Stimulated activated CD4-positive, alpha-beta T cell treated with anti-CD3 and anti-CD28 coated beads, Interleukin-12 subunit alpha, Interleukin-12 subunit beta, amount 100 ng/mL, for 48 hours (primary cell): ENCODE results near the gene KAT2A.
A peak's percentile ranks its signal among the peaks of the same experiment; 100 is the strongest.
"Not testable (repeated sequence)": the region's sequence is repeated elsewhere in the genome, so short reads cannot be mapped to it uniquely, and the experiment has no call there.

ENCODE experiments used
- DNase-seq, 3 donors: peaks; one replicate each; pipeline ENCODE4 v3.0.0-alpha.2; 2020; ENCODE audit warnings: low read depth in 2 of 3, low spot score in 1 of 3

Gene KAT2A

DNA sequence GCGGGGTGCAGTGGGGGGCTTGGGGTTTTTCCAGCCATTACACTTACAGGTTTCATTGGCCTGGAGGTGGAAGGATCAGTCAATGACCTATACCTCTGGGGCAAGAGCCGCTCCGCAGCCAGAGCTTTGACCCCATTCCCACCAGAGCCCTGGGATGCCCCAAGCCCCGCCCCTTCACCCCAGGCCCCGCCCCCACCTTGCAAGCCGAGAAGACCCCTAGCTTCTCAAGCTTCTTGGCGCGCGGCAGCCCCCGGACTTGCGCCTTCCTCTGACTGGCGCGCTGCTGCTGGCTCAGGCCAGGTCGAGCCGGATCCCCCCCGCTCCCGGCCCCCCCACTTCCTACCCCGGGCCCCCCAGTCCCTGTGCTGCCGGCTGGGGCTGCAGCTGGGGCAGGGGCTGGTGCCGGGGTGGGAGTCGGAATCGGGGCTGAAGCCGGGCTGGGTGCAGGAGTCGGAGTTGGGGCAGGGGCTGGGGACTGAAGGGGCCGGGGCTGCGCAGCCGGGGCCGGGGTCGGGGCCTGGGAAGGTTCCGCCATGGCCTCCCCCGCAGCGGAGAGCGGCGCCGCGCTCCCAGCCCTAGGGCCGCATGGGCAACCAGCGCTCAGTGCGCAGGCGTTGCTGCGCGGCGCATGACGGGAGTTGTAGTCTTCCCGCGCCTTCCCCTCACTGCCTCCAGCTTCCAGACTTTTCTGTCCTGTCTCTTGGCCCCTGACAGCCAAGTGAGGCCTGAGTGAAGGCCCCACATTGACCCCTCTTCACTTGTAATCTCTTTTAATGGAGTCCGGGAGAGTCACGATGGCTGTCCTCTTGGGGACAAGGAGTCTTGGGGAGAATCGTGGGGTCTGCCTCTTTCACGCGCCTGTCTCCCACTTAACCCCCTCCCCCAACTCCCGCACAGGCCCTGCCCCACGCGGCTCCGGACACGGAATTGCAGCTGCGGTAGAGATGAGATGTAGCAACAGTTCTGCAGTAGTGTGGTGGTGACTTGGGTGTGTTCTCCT lies at the start of gene KAT2A:
KAT2A (minus strand) TSS at position 598 of the 1,000 bp plus-strand sequence; CDS start at position 535, 63 bp downstream.
- DNase-seq = peak; percentile 56 to 72 (median 59)

DNA sequence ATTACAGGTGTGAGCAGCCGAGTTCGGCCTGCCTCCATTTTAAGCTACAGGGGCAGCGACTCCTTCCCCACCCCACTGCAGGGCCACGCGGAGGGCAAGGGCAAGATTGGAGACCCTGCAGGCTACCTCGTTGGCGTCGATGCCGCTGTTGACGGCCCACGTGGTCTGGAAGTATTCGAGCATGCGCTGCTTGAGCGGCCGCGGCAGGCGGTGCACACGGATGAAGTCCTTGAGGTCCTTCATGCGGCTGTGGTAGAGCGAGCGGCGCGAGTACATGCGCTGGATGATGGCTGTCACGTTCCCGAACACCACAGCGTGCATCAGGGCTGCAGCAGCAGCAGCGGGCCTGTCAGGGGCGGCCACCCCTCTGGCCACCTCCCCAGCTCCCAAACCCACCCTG lies 48.2 kb upstream of the KAT2A start:
- no peak for DNase-seq

DNA sequence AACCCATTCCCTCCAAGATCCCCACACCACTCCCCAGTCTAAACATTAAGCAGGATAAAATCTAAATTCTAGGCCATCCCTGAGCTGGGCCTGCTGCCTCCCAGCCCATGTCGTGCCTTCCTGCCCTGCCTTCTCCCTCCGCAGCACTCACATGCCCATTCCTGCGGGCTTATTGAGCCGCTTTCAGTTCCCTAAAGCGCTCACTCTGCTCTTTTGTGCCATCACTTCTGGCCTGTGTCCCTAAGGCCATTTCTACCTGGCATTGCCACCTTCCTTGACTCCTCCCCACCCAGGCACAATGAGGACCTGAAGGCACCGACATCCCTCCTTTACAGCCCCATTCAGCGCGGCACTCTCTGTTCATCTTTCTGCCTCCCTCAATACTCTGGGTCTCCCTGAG lies 46.6 kb upstream of the KAT2A start:
- no peak for DNase-seq

DNA sequence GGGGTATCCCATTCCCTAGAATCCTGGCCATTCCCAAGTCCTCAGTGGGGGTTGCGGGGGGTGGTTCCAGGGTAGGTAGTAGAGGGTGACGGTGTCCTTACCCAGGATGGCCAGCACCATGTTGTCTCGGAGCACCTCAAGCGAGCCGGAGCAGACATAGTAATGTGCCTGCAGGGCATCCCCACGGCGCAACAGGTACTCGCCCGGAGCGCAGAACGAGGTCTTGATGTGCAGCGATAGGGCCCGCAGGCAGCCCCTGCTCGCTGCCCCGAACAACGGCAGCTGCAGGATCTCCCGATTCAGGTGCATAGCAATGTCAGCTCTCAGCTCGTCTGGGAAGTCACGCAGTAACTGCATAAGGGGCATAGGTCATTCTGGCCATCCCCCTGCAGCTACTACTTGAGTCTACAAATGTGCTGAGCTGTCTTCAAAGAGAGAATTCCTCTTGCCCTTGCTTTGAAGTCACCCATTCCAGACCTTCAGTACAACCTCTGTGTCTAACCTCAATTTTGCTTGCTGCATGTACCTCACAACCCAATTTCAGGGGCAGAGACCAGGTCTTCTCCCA lies 45.1 kb upstream of the KAT2A start:
- no peak for DNase-seq

DNA sequence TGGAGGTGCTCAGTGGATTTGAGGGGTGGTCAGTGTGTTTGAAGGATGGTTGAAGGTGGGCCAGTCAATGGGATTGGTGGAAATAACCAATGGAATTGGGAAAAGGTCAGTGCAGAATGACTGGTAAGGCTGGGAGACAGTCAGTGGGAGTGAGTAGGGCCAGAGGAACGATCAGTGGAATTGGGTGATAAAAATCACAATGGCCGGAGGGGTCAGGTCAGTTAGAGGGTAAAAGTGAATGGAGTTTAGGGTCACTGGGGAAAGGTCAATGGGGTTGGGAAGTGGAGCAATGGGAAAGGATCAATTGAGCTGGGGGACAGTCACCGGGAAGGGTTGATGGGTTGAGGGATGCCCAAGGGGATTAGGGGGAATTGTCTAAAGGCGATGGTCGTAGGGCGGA lies 44.6 kb upstream of the KAT2A start:
- DNase-seq = no peak

DNA sequence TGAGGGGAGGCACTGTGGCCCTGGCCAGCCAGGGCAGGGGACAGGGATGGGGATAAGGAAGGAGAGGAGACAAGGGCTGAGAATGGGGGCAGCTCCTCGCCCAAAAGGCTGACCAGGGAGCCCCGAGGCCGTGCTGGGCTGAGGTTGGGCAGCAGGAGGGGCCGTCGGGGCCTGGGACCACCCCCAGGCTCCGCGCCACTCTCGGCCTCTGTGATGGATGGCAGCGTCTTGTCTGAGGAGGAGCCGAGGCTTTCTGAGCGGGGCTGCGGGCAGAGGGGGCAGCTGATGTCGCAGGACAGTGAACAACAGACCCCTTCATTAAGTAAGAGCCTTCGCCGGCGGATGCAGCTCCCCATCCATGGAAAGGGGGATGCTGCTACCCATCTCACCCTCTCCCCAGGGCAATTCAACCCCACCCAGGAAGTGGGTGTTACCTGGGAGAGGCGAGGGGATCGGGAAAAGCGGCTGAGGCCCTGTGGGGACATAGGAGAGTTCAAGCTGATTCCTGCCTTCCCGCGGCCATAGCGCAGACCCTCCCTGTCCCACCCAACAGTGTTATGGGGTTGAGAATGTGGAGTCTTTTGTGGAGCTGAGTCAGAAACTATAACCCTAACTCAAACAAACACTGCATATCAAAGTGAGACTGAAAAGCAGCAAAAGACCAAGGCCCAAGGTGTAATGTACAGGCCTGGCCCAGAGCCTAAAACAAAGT lies 42.7 kb upstream of the KAT2A start:
- no peak for DNase-seq

DNA sequence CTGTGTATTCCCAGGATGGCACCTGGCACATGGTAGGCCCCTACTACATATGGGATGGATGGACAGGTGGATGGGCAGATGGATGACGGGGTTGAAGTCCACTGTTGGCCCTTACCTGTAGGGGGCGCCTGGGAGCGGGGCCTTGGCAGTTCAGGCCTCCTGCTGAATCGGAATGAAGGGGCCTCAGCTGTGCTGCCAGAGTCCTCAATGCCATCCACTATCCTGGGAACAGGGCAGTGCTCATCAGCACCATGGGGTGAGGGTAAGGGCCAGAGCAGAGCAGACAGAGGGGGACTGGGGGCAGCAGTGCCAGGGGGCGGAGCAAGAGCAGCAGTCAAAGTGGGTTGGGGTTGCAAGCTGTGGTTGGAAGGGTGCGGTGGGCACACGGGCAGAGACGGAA lies 41.9 kb upstream of the KAT2A start:
- DNase-seq = peak; percentile 33 to 55 (median 51)

DNA sequence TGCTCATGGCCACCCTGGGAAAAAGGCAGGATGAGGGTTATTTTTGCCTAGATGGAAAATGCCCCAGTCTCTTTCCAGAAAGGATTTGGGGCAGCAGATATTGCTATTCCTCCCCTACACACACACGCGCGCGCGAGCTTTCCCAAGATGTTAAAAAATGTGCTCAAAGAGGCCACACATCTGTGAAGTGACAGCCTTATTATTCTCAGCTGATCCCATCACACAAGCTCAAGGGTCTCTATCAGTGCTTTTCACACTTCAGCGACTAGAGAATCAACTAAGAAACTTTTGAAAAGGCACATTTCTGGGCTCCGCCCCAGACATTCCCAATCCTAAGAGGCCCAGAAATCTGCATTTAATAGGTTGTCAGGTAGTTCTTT lies 39.4 kb upstream of the KAT2A start:
- no peak for DNase-seq

DNA sequence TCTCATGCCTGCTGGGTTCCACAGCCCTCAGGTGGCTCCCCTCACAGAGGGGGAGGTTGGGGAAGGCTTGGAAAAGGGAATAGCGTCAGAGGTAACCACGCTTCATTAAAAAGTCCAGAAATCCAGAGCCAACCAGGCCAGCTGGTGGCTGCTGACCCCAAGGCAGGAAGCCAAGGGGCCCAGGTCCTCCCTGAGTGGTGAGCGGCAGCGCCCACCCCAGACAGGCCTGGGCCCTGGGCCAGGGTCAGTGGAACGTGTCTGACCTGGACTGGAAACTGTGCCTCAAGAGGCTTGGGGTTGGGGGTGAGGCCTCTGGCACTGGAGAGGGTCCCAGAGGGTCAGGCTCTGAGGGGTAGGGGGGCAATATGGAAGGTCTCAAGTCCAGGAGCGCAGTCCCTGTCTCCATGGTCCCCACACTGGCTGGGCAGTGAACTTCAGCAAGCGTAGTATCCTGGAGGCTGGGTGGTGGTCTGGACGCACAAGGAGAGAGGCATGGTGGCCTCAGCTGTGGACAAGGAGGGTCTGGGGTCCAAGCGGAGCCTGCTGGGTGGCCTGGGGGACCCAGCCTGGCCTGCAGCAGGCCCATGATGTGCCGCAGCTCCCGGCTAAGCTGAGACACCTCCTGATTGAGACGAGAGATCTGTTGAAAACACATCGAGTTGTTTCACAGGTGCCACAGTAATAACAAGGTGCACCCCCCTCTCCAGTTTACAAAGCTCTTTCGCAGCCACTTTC lies 38.8 kb upstream of the KAT2A start:
- DNase-seq = no peak

DNA sequence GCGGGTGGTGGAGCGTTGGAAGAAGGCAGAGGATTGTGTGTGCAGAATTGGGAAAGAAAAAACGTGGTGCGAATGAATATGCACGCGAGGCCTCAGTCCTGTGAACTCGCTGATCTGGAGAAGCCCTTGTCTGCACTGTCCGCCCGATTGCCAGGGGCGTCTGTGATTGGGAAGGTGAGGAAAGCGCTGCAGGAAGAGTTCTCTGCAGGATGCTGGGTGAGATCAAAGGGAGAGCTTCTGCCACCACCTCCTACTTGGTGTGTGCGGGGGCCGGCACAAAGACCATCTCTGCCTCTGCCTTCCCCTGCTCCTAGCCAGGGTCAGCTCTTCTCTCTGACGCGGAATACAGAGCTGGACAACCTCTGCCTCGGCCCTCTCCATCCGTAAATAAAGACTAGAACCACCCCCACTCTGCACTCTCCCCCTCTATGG lies 34.5 kb upstream of the KAT2A start:
- DNase-seq = no peak

DNA sequence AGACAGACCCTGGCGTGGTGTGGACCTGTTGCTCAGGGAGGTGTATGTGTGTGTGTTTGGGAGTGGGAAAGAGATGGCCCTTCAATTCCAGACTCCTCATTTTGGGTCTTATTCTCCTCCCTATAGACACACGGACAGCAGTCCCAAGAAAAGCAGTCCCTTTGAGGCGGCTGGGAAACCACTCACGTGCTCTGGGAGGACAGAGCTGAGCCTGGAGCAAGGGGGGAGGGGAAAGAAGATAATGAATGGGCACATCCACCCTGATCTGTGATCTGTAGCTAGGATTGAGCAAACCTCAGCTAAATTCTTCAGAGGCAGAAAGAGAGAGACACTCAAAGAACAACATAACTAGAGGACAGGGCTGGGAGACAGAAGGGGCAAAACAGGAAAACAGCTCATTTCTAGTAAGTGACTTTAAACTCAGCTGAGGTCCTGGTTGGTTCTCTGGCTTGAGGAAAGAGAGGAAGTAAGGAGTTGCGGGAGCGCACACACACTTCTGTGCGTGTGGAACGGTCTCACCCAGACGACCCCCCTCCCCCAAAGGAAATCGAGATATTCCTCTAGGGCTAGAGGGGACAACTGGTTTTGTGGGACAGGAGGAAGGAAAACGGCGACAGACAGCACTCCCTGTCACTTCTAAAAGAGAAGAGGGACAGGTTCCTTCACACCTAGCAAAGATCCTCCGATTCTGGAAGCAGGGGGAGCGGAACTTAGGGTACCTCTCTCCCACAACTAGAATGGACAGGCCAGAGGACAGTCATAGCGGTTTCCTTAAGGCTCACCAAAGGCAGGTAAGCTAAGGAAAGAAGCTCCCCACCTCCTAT lies 33.0 kb upstream of the KAT2A start:
- DNase-seq = no peak

DNA sequence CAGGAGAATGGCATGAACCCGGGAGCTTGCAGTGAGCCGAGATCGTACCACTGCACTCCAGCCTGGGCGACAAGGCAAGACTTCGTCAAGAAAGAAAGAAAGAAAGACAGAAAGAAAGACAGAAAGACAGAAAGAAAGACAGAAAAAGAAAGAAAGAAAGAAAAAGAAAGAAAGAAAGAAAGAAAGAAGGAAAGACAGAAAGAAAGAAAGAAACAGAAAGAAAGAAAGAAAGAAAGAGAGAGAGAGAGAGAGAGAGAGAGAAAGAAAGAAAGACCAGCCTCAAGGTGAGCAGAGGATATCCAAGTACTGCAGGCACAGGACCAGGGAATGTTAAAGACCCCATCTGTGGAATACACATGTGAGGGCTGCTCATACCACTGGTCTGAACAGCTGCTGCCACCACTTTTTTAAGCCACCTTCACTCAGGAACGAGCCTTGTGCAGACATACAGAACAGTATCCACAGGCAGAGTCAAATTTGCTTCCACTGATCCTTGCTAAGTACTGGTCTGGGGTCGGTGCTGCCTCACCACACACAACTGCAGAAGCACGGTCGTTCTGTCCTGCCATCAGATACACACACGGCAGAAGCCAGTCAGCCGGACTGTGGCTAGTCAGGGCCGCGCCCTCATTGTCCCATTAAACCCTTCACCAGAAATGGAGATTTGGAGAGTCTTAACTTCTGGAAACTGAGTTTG lies 25.9 kb upstream of the KAT2A start:
- DNase-seq = no peak

DNA sequence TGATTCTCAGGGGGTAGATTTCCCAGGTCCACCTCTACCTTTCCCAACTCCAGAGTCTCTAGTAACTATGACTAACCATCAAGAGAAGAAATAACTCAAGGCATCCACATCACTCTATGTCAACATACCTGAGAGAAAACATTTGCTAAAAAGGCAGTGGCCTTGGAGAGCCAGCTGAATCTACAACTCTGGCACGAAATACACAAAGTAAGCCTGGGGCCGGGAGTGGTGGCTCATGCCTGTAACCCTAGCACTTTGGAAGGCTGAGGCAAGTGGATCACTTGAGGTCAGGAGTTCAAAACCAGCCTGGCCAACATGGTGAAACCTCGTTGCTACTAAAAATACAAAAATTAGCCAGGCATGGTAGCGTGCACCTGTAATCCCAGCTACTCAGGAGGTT lies 22.0 kb upstream of the KAT2A start:
- DNase-seq = not testable (repeated sequence)

DNA sequence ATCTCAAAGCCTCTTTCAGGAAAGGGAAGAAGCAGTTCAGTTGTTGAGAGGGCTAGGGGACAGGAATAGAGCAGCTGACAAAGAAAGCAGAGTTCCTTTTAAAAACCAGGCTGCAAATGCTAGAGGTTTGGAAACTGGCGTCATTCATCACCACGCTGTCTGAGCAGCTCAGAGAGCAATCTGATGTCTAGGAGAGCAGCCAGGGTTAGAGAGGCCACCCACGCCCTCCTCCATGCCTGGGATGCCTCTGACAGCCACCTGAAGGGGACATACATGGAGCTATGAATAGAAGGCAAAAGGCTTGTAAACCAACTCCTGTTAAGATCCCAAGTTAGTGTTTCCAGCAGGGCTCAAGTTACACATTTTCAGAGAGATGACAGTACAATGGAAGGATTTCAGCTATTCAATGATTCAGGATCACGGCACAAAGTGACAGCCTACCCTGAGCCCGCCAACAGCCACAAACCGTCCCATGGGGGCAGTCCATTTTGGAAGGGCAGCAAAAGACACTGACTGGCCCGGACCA lies 21.3 kb upstream of the KAT2A start:
- no peak for DNase-seq

DNA sequence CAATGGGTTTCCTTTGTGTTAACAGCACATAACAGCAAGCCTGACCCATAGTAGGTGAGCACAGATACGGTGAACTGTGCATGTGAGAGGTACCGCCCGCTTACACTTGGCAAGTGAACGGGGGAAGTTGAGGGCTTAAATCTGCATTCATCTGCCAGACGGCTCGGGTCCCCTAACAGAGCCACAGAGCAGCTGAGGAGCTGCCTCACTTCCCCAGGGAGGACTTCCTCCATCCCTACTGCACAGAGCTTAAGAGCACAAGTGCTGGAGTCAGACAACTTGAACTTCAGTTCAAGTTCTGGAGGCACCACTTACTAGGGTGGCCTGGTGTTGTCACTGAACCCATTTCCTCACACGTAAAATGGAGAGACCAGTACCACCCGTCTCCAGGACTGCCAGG lies 20.2 kb upstream of the KAT2A start:
- DNase-seq = no peak

DNA sequence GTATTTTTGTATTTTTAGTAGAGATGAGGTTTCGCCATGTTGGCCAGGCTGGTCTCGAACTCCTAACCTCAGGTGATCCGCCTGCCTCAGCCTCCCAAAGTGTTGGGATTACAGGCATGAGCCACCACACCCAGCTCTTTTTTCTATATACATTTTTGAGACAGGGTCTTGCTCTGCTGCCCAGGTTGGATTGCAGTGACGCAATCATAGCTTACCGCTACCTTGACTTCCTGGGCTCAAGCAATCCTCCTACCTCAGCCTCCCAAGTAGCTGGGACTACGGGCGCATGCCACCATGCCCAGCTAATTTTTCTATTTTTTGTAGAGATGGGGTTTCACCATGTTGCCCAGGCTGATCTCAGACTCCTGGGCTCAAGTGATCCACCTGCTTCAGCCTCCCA lies 19.5 kb upstream of the KAT2A start:
- DNase-seq = not testable (repeated sequence)

DNA sequence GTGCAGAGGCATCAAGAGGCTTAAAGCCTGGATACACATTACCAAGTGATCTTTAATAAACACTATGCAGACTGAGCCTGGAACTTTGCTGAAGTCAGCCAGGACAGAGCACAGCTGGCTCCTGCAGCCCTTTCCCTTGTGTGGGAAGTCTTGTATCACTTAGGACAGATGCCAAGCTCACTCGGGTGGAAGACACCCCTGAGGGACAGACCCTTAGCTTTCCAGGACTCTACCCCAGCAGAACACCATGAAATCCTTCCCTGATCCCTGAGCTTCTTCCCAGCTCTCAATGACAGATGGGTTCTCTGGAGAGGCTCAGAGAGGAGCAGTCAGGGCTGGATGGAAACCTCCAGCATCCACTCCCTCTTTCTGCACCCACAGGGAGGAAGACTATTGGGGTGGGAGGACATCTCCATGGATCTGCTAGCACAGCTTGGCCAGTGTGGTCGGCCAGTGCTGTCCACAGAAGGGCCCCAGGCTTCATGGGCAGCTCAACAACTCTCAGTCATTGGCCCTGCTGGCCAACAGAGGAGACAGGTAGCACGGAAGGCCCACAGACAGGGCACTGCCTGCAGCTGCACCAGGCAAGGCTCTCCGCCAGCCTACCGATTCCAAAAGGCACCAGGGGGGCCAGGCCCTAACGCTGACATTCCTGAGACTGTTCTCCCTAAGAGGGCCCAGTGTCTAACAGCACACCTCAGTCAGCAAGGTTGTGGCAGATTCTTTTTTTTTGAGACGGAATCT lies 17.8 kb upstream of the KAT2A start:
- DNase-seq = no peak

DNA sequence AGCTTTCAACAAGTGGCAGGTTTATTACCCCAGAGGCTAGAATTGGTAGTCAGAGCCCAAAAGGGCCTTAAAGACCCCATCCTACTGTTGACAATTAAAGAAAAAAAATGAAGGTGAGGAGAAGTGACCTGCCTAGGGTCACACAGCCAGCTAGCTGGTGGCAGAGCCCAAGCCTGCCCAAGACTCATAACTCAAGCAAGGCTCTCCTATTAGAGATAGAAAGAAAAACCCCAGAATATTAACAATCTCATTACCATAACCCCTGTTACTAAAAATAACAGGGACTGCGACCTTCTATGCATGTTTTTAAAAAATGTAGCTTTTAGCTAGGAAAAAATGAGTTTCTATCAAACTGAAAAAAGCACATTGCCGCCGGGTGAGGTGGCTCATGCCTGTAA lies 15.5 kb upstream of the KAT2A start:
- DNase-seq = no peak
